HS-5 (cell line): ENCODE results near the gene AKAP17A.
"Not testable (repeated sequence)": the region's sequence is repeated elsewhere in the genome, so short reads cannot be mapped to it uniquely, and the experiment has no call there.

Experiments
- DNase-seq: peaks from one replicate; pipeline ENCODE4 v3.0.0-alpha.2; 2012; ENCODE audit warnings: low read depth

The AKAP17A gene, protein sequence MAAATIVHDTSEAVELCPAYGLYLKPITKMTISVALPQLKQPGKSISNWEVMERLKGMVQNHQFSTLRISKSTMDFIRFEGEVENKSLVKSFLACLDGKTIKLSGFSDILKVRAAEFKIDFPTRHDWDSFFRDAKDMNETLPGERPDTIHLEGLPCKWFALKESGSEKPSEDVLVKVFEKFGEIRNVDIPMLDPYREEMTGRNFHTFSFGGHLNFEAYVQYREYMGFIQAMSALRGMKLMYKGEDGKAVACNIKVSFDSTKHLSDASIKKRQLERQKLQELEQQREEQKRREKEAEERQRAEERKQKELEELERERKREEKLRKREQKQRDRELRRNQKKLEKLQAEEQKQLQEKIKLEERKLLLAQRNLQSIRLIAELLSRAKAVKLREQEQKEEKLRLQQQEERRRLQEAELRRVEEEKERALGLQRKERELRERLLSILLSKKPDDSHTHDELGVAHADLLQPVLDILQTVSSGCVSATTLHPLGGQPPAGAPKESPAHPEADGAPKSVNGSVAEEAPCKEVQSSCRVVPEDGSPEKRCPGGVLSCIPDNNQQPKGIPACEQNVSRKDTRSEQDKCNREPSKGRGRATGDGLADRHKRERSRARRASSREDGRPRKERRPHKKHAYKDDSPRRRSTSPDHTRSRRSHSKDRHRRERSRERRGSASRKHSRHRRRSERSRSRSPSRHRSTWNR

DNA sequence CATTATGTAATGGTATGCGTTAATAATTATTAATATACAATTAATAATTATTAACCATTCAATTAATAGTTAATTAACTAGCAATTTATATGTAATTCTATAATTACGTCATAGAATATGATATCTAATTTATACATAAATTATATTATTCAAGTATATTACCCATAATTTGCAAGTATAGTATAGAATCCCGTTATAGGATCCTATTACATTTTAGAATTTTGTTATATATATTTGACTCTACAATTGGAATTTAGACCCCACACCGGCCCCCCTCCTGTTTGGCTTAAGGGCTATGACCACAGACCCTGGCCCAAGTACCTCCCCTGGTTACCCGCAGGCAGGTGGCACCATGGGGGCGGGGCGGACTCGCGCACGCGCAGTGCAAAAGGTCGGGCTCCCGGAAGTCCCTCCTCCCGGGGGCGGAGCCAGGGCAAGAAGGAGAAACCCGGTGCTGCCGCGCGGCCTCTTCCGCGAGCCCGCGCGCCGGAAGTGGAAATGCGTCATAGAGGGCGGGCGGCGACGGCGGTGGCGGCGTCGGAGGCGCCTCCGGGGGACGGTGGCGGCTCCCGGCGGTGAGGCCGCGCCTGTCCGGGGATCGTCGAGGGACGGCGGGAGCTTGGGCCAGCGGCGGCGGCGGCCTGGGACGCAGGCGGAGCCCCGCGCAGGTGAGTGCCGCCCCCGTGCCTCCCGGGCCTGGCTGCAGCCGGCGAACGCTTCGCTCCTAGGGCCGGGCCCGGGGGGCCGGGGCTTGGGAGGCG lies at the start of gene AKAP17A:
Gene AKAP17A (plus strand): TSS at position 503 of the 761 bp plus-strand sequence. CDS start 1,859 bp downstream, outside the sequence.
- DNase-seq, result peak; percentile 61

DNA sequence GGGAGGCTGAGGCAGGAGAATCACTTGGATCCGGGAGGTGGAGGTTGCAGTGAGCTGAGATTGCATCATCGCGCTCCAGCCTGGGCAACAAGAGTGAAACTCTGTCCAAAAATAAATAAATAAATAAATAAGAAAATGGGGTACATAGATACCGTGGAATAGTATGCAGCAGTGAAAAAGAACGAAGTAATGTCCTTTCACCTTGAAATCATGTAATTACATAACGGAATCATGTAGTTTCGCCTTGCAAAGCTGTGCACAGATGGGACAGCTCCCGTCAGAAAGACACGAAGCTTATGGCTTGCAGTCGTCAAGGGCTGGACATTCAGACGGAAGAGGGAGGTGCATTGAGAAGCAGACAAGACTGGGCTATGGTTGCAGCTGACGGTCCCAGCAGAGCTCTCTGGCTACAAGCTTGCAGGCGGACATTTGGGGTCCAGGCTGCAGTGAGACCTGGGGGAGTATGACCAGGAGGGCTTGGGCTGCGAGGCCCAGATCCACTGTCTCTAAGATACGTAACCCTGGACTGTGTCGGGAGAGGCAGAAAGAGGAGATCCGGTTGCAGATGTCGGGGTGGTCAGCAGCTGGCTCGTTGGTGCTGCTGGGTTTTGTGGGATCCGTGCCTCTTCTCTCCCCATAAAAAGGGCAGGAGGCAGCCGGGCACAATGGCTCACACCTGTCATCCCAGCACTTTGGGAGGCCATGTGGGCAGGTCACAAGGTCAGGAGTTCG lies 48.2 kb upstream of the AKAP17A start:
- no peak for DNase-seq

DNA sequence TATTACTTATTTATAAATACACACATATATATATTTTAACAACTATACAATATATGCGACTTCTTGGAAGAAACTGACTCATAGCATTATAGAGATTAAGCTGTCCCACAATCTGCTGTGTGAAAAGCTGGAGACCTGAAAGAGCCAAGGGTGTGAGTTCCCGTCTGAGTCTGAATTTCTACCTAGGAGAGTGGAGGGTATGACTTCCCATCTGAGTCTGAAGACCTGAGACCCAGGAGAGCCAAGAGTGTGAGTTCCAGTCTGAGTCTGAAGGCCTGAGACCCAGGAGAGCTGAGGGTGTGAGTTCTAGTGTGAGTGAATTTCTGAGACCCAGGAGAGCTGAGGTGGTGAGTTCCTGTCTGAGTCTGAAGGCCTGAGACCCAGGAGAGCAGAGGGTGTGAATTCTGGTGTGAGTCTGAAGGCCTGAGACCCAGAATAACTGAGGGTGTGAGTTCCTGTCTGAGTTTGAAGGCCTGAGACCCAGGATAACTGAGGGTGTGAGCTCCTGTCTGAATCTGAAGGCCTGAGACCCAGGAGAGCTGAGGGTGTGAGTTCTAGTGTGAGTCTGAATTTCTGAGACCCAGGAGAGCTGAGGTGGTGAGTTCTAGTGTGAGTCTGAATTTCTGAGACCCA lies 45.5 kb upstream of the AKAP17A start:
- no peak for DNase-seq

DNA sequence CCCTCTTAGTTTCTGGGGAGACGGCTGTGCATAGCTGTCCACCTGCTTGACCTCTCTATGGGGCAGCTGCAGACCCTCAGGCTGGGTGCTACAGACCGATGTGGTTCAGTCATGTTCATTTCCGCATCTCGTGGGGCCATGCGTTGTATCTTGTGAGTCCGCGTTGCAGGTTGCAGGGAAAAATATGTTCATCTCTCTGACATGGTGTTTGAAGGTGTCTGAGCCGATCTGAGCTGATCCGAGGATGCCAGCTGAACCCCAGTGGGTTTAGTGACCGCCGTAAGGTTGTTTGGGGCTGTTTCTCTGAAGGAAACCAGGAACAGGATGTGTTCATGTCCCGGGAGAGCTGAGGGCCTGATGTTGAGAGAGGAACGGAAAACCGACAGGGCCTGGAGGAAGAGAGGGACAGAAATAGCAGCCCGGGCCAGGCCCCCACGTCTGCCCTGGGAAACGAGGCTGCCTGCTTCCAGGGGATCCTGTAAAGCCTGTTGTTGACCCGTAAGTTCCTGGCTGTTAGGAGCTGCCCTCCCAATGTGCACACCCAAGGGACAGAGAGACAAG lies 44.6 kb upstream of the AKAP17A start:
- DNase-seq, result no peak

DNA sequence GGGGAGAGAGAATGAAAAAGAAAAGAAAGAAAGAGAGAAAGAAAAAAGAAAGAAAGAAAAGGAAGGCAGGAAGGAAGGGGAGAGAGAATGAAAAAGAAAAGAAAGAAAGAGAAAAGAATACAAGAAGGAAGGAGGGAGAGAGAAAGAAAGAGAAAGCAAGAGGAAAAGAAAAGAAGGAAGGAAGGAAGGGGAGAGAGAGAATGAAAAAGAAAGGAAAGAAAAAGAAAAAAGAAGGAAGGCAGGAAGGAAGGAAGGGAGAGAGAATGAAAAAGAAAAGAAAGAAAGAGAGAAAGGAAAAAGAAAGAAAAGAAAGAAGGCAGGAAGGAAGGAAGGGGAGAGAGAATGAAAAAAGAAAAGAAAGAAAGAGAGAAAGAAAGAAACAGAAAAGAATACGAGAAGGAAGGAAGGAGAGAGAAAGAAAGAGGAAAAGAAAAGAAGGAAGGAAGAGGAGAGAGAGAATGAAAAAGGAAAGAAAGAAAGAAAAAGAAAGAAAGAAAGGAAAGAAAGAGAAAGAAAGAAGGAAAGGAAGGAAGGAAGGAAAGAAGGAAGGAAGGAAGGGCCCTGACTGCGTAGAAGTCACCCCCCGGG lies 39.4 kb upstream of the AKAP17A start:
- DNase-seq, result no peak

DNA sequence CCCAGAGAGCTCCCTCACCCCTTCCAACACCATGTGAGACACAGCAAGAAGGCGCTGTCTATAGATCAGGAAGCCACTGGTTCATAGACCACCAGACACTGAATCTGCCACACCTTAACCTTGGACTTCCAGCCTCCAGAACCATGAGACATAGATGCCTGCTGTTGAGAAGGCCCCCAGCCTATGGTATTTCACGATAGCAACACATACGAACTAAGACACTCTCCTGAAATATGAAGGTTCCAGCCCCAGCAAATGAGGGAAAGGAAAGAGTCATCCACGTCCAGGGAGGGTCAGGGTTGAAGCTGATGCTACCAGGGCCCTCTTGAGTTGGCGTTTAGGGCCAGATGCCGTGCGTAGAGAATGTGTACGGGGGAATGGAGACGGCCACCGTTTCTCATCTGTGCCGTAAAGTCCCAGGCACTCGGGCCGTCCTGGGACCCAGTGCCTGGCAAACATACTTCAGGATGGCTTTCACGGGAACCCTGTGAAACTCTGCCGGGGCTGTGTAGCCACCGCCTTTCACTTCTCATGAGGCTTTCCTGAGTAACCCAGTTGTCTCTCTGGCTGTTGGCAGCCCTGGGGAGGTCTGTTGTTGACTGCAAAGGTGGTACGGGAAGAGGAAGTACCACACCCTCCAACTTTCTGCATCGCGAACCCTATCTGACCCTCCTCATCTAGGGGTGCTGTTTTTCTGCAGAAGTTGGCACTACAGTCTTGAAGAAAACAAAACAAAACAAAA lies 36.8 kb upstream of the AKAP17A start:
- DNase-seq, result no peak

DNA sequence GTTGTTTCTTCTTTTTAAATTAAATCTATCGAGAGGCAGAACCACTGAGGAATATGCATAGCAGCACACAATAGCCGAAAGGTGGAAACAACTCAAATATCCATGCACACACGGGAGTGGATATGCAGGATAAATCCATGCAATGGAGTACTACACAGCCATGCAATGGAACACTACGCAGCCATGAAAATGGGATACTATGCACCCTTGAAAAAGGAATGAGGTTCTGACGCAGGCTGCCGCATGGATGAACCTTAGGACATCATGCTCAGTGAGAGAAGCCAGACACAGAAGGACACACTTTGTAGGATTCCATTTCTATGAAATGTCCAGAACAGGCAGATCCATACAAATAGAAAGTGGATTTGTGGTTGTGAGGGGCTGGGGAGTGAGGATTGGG lies 36.0 kb upstream of the AKAP17A start:
- DNase-seq, result no peak

DNA sequence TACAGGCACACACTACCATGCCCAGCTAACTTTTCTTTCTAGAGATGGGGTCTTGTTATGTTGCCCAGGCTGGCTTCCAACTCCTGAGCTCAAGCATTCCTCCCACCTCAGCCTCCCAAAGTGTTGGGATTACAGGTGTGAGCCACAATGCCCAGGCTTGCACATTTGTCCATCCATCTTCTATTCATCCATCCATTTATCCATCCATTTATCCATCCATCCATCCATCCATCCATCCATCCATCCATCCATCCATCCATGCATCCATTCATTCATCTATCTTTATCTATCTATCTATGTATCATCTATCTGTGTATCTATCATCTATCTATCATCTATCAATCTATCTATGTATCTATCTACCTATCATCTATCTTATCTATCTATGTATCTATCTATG lies 34.0 kb upstream of the AKAP17A start:
- DNase-seq, result not testable (repeated sequence)

DNA sequence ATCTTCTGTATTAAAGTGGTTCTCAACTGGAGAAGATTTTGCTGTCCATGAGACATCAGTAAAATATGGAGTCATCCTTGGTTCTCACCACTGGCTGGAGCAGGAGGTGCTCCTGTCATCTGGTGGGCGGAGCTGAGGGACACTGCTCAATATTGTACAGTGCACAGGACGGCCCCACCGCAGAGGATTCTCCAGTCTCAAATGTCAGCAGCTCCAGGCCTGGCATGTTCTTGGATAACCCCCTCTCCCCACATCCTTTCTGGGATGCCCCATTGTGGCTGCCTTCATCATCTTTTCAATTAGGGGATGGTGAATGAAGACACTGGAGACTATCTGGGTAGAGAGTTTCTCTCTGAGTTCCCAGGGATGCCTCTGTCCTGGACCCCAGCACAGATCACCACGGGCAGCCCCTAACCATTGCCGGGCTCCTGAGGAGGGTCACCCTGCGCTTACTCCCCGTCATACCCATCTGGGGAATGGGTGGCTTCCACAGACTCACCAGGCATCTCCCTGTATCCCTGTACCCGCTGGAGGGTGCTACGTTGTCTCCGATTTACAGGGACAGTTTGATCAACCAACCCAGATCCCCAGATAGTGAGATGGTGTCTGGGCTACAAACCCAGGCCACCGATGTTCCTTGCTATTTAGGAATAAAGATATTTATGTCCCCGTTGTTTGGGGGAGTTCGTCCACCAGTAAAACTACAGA lies 32.5 kb upstream of the AKAP17A start:
- DNase-seq, result no peak

DNA sequence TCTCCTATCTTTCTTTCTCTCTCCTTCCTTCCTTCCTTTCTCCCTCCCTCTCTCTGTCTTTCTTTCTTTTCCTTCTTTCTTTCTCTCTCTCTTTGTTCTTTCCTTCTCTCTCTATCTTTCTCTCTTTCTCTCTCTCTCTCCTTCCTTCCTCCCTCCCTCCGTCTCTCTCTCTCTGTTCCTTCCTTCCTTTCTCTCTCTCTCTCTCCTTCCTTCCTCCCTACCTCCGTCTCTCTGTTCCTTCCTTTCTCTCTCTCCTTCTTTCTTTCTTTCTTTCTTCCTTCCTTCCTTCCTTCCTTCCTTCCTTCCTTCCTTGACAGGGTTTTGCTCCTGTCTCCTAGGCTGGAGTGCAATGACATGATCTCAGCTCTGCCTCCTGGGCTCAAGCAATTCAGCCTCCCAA lies 30.2 kb upstream of the AKAP17A start:
- DNase-seq, result no peak

DNA sequence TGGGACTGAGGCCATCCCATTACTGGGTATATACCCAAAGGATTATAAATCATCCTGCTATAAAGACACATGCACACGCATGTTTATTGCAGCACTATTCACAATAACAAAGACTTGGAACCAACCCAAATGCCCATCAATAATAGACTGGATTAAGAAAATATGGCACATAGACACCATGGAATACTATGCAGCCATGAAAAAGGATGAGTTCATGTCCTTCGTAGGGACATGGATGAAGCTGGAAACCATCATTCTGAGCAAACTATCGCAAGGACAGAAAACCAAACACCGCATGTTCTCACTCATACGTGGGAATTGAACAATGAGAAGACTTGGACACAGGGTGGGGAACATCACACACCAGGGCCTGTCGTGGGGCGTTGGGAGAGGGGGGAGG lies 27.3 kb upstream of the AKAP17A start:
- DNase-seq, result not testable (repeated sequence)

DNA sequence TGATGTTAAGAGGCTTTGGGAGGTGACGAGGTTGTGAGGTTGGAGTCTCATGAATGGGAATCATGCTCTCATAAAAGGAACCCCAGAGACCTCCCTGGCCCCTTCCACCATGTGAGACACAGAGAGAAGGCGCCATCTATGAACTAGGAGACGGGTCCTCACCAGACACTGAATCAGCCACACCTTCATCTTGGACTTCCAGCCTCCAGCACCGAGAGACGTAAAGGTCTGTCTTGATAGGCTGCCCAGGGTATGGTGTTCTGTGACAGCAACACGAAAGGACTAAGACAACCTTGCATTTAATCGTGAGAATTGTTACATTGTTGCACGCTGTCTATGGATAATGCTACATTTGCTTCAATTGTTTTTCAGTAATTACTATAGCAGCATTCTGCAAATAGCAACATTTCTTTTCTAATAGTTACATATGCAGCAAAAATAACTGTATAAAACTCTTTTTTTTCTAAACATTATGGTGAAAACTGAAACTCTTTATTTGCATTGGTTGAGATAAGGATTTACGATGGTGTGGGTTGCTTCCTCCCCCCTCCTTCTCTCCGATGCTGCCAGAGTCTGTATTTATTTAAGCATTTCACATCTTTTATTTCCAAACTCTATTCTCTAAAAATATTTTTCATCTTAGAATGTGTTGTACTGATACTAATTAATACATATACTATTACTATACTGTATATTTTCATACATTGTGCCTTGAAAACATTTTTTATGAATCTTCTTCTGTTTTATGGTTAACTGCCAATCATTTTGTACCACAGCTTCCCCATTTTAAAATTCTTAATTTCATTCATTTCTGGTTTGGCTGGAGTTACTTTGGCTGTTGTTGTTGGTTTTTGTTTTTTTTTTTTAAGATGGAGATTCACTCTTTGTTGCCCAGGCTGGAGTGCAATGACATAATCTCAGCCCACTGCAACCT lies 26.4 kb upstream of the AKAP17A start:
- no peak for DNase-seq

DNA sequence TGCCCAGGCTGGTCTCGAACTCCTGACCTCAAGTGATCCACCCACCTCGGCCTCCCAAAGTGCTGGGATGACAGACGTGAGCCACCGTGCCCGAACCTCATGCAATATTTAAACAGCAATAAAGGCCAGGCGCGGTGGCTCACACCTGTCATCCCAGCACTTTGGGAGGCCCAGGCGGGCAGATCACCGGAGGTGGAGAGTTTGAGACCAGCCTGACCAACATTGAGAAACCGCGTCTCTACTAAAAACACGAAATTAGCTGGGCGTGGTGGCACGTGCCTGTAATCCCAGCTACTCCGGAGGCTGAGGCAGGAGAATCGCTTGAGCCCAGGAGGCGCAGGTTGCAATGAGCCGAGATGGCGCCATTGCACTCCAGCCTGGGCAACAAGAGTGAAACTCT lies 17.2 kb upstream of the AKAP17A start:
- not testable (repeated sequence) for DNase-seq

DNA sequence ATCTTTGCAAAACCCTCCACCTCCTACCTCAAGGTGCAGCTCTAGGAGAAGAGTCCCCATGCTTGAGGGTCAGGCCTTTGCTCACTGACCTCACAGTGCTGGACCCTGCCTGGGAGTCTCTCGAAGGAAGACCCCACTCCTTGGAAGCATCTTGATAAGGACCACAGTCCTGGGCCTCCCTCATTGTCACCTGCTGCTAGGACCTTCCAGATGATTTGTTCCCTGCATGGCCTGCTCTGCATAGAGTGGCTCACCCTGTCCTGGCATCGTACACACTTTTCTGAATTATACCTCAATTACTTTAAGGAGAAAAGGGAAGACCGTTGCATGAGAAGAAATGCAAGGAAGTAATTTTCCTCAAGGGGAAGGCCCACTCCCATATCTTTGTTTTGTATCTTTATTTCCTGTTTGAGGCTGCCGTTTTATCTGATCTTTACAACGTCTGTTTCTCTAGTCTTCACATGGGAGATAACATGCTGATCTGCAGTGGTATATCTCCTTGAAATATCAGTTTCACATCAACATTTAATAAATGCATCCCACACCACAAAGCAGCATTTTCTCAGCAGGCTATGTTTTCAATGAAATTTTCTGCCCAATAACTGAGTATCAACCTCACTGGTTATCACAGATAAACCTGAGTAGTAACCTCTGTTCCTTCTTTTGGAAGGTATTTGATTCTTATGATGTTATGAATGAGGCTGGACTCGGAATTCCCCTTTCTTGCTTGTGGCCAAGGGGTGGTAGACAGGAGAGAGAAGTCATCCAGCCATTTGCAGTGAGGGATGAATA lies 15.0 kb upstream of the AKAP17A start:
- DNase-seq, result no peak

DNA sequence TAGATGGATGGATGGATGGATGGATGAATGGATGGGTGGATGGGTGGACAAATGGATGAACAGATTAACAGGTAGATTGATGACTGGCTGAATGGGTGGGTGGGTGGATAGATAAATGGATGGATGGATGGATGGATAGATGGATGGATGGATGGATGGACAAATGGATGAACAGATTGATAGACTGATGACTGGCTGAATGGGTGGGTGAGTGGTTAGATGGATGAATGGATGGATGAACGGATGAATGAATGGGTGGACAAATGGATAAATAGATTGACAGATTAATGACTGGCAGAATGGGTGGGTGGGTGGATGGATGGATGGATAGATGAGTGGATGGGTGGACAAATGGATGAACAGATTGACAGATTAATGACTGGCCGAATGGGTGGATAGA lies 13.6 kb upstream of the AKAP17A start:
- DNase-seq, result no peak

DNA sequence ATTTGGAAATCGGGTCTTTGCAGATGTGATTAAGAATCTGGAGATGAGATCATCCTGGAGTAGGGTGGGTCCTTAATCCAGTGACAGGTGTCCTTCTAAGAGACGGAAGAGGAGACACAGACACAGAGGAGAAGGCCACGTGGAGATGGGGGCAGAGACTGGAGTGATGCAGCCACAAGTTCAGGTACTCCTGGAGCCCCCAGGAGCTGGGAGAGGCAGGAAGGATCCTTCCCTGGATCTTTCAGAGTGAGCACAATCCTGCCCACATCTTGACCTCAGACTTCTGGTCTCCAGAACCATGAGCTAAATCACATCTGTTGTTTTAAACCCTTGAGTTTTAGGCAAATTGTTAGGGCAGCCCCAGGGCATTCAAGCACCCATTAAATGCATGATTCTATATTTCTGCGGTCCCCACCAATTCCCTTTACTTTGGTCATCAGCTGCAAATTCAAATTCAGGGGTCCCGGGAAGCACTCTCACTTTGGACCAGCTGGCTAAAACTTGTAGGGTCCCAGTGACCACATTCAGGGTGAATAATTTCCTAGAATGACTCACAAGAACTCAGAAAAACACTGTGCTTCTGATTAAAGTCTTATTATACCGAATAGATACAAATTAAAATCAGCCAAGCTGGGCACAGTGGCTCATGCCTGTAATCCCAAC lies 12.8 kb upstream of the AKAP17A start:
- no peak for DNase-seq

DNA sequence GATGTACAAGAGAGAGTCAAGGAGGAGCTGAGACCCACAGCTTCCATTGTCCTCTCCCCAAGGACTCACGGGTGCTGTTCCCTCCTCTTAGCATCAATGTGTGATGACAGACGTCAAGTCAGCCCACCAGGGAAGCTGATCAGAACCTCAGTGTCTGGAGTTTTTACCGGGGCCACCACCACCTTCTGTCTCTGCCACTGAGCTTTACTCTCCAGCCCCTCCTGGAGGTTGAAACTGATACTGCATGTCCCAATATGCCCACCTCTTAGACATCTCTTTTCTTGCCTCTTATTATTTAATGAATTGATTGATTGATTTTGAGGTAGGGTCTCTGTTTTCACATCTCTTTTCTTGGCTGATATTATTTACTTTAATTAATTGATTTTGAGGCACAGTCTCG lies 10.3 kb upstream of the AKAP17A start:
- no peak for DNase-seq
